Measurements from ENCODE around the gene PRG2. TPM values are rescaled to one million over a fixed set of nuclear protein-coding genes. Genes with fewer than 3 reads are reported as not detected.
A peak's percentile ranks its signal among the peaks of the same experiment; 100 is the strongest.

Gene PRG2
- total RNA-seq (2014; rRNA removed; shearing (Covaris generic)), result not detected in 2 replicates

- Histone ChIP-seq H3K9me3 (replicated peaks) (no peaks in the 10 kb centered on the region), H3K4me3 (no peak within 1 kb of the TSS), H3K27me3 (peaks cover 21% of the 10 kb centered on the region), H3K36me3 (no peaks in the 10 kb centered on the region), H3K27ac (no peak within 1 kb of the TSS), H3K4me1 (no peaks in the 10 kb centered on the region)
- no peak for DNase-seq
These were observed at the start of gene PRG2 for GRCh38 chr11:57390535-57390934. Gene PRG2, minus strand, starts transcription at chr11:57390650. Its CDS starts 706 bp downstream, at chr11:57389944.

- Histone ChIP-seq H3K9me3 (replicated peaks) (no peaks in the 10 kb centered on the region), H3K36me3 (no peaks in the 10 kb centered on the region), H3K4me3 (no peak overlapping the region), H3K4me1 (no peaks in the 10 kb centered on the region), H3K27ac (no peak overlapping the region), H3K27me3 (no peaks in the 10 kb centered on the region)
- DNase-seq, result no peak
These were observed 49.3 kb upstream of the PRG2 start for GRCh38 chr11:57439786-57440185.

- Histone ChIP-seq H3K9me3 (replicated peaks) (no peaks in the 10 kb centered on the region), H3K36me3 (no peaks in the 10 kb centered on the region), H3K27me3 (0 out of 2 replicates have a peak, but pooled peaks cover under 1% of the 10 kb centered on the region), H3K27ac (no peak overlapping the region), H3K4me1 (no peaks in the 10 kb centered on the region), H3K4me3 (no peak overlapping the region)
- no peak for DNase-seq
These were observed 48.2 kb upstream of the PRG2 start for GRCh38 chr11:57438345-57439285.

- H3K36me3 ChIP-seq, result no peaks in the 10 kb centered on the region
- H3K4me1 ChIP-seq, result no peaks in the 10 kb centered on the region
- no peak overlapping the region for H3K4me3 ChIP-seq
- H3K27me3 ChIP-seq, result peaks cover 4% of the 10 kb centered on the region; the same call in 1 of the 2 replicates
- no peak for DNase-seq
- no peak overlapping the region for H3K27ac ChIP-seq
- H3K9me3 ChIP-seq (replicated peaks), result no peaks in the 10 kb centered on the region
These were observed 45.6 kb upstream of the PRG2 start for GRCh38 chr11:57436031-57436430.

- Histone ChIP-seq H3K4me1 (no peaks in the 10 kb centered on the region), H3K27me3 (peaks cover 4% of the 10 kb centered on the region; the same call in 1 of the 2 replicates), H3K9me3 (replicated peaks) (no peaks in the 10 kb centered on the region), H3K36me3 (no peaks in the 10 kb centered on the region), H3K4me3 (no peak overlapping the region), H3K27ac (no peak overlapping the region)
- DNase-seq, result no peak
These were observed 44.4 kb upstream of the PRG2 start for GRCh38 chr11:57434640-57435546.

GRCh38 chr11:57432714-57433163, 42.3 kb upstream of the PRG2 start:
- Histone ChIP-seq H3K4me1 (no peaks in the 10 kb centered on the region), H3K9me3 (replicated peaks) (no peaks in the 10 kb centered on the region), H3K27me3 (peaks cover 4% of the 10 kb centered on the region; the same call in 1 of the 2 replicates), H3K27ac (no peak overlapping the region), H3K36me3 (no peaks in the 10 kb centered on the region), H3K4me3 (no peak overlapping the region)
- DNase-seq, result no peak

- Histone ChIP-seq H3K27me3 (peaks cover 4% of the 10 kb centered on the region; the same call in 1 of the 2 replicates), H3K27ac (no peak overlapping the region), H3K4me3 (no peak overlapping the region), H3K9me3 (replicated peaks) (no peaks in the 10 kb centered on the region), H3K4me1 (no peaks in the 10 kb centered on the region), H3K36me3 (no peaks in the 10 kb centered on the region)
- no peak for DNase-seq
These were observed 41.7 kb upstream of the PRG2 start for GRCh38 chr11:57432149-57432561.

GRCh38 chr11:57430952-57431351, 40.5 kb upstream of the PRG2 start:
- H3K4me3 ChIP-seq, result no peak overlapping the region
- DNase-seq, result no peak
- H3K9me3 ChIP-seq (replicated peaks), result no peaks in the 10 kb centered on the region
- H3K27me3 ChIP-seq, result peaks cover 4% of the 10 kb centered on the region; the same call in 1 of the 2 replicates
- no peaks in the 10 kb centered on the region; the same call in 1 of the 2 replicates for H3K4me1 ChIP-seq
- H3K36me3 ChIP-seq, result no peaks in the 10 kb centered on the region
- H3K27ac ChIP-seq, result no peak overlapping the region

- no peaks in the 10 kb centered on the region for H3K36me3 ChIP-seq
- H3K9me3 ChIP-seq (replicated peaks), result no peaks in the 10 kb centered on the region
- no peak overlapping the region for H3K27ac ChIP-seq
- peaks cover 7% of the 10 kb centered on the region for H3K4me1 ChIP-seq
- H3K27me3 ChIP-seq, result peaks cover 4% of the 10 kb centered on the region; the same call in 1 of the 2 replicates
- H3K4me3 ChIP-seq, result no peak overlapping the region
- no peak for DNase-seq
These were observed 39.5 kb upstream of the PRG2 start for GRCh38 chr11:57429946-57430345.

- no peak overlapping the region for H3K27ac ChIP-seq
- no peaks in the 10 kb centered on the region for H3K36me3 ChIP-seq
- DNase-seq, result no peak
- H3K4me3 ChIP-seq, result no peak overlapping the region
- H3K4me1 ChIP-seq, result peaks cover 9% of the 10 kb centered on the region
- H3K27me3 ChIP-seq, result peaks cover 4% of the 10 kb centered on the region; the same call in 1 of the 2 replicates
- no peaks in the 10 kb centered on the region for H3K9me3 ChIP-seq (replicated peaks)
These were observed 38.2 kb upstream of the PRG2 start for GRCh38 chr11:57428643-57429042.

GRCh38 chr11:57427727-57428082, 37.3 kb upstream of the PRG2 start:
- peaks cover 9% of the 10 kb centered on the region for H3K4me1 ChIP-seq
- H3K4me3 ChIP-seq, result no peak overlapping the region
- no peaks in the 10 kb centered on the region for H3K27me3 ChIP-seq
- H3K36me3 ChIP-seq, result no peaks in the 10 kb centered on the region
- no peak overlapping the region for H3K27ac ChIP-seq
- DNase-seq, result no peak
- no peaks in the 10 kb centered on the region for H3K9me3 ChIP-seq (replicated peaks)

- peak; percentile 13 to 30 for DNase-seq
- H3K27me3 ChIP-seq, result no peaks in the 10 kb centered on the region
- H3K9me3 ChIP-seq (replicated peaks), result no peaks in the 10 kb centered on the region
- no peak within 1 kb of the TSS for H3K27ac ChIP-seq
- no peaks in the 10 kb centered on the region for H3K36me3 ChIP-seq
- no peak within 1 kb of the TSS for H3K4me3 ChIP-seq
- peaks cover 9% of the 10 kb centered on the region for H3K4me1 ChIP-seq
These were observed 36.7 kb upstream of the PRG2 start, which contains the start of gene SLC43A3 for GRCh38 chr11:57426929-57427726. Gene SLC43A3, minus strand, starts transcription at chr11:57427121. Its CDS starts 949 bp downstream, at chr11:57426172.

GRCh38 chr11:57426439-57426928, 36.0 kb upstream of the PRG2 start:
- Histone ChIP-seq H3K27me3 (no peaks in the 10 kb centered on the region), H3K27ac (no peak overlapping the region), H3K36me3 (no peaks in the 10 kb centered on the region), H3K4me3 (no peak overlapping the region), H3K4me1 (peaks cover 9% of the 10 kb centered on the region), H3K9me3 (replicated peaks) (no peaks in the 10 kb centered on the region)
- no peak for DNase-seq

Measured in SJCRH30 (cell line).